HCT116 (cell line): ENCODE data around the gene PLCB1. TPM values are rescaled to one million over a fixed set of nuclear protein-coding genes. Genes with fewer than 3 reads are reported as not detected.

Experiments used
- ATAC-seq: fragments of 200-7000 bp; cut with Tn5 transposase; 2 replicates; pipeline ENCODE4 v1.9.1; 2020; ENCODE audit warnings: mild to moderate bottlenecking, moderate library complexity
- BruUV-seq: library from RNA; stranded (reverse); fragments of 400-500 nt; replicated peaks from 2 replicates; lab custom pipeline; 2021; lab: Mats Ljungman, UMichigan
- CTCF ChIA-PET: fragments of 300-600 bp; sonication (Branson Sonifier 250); formaldehyde crosslinking; loops from one replicate; lab custom pipeline; 2021; ENCODE audit warnings: antibody characterized with exemption; lab: Charles Lee
- POLR2A ChIA-PET: fragments of 300-600, 350-600 bp; sonication (Branson Sonifier 250); formaldehyde crosslinking; loops from one replicate; lab custom pipeline; 2021; ENCODE audit warnings: antibody characterized with exemption; lab: Charles Lee
- RAD21 ChIA-PET, 2 experiments: fragments of 300-600 bp; sonication (Branson Sonifier 250); formaldehyde crosslinking; loops; one replicate each; lab custom pipeline; 2023; ENCODE audit warnings: low total read pairs in 2 of 2; ENCODE audit not compliant: uncharacterized antibody in 2 of 2, unreplicated experiment in 2 of 2, low non-redundant PET in 1 of 2; lab: Charles Lee
- DNase-seq: peaks from one replicate; pipeline ENCODE4 v3.0.0-alpha.2; 2010; ENCODE audit warnings: low read depth, low spot score
- H2AFZ ChIP-seq: fragments of 200-600 bp; shearing (Covaris generic), sonication (generic); 2 replicates; pipeline ENCODE4 v1.6.1; 2017; ENCODE audit warnings: low read depth, mixed run types, mixed read lengths, antibody characterized with exemption, low read length; ENCODE audit not compliant: poor library complexity, severe bottlenecking
- H3K27ac ChIP-seq: 2 replicates; pipeline ENCODE4 v1.5.1; 2012; ENCODE audit warnings: low read depth, low read length
- H3K27me3 ChIP-seq: fragments of 200-600 bp; sonication (generic); 2 replicates; pipeline ENCODE4 v1.6.1; 2016; ENCODE audit warnings: mixed run types, low read length, mixed read lengths; ENCODE audit not compliant: insufficient read depth
- H3K36me3 ChIP-seq, 2 experiments: fragments of 200-500 bp in 1 of 2; fragments of 200-600 bp in 1 of 2; sonication (Bioruptor generic) in 1 of 2; sonication (generic) in 1 of 2; 2 replicates each; pipeline versions ENCODE4 v1.5.1 to v1.6.1; 2014 to 2016; ENCODE audit warnings: low read length in 2 of 2, inconsistent platforms in 1 of 2, mixed read lengths in 1 of 2, mixed run types in 1 of 2; ENCODE audit not compliant: insufficient read depth in 2 of 2, control insufficient read depth in 1 of 2
- H3K4me1 ChIP-seq, 2 experiments: fragments of 200-600 bp in 1 of 2; sonication (generic) in 1 of 2; 2 replicates each; pipeline versions ENCODE4 v1.5.1 to v1.6.1; 2012 to 2017; ENCODE audit warnings: low read length in 2 of 2, inconsistent platforms in 1 of 2, mild to moderate bottlenecking in 1 of 2, mixed read lengths in 1 of 2, mixed run types in 1 of 2, moderate library complexity in 1 of 2; ENCODE audit not compliant: insufficient read depth in 2 of 2, control insufficient read depth in 1 of 2
- H3K4me2 ChIP-seq: fragments of 200-600 bp; sonication (generic); 2 replicates; pipeline ENCODE4 v1.6.1; 2017; ENCODE audit warnings: mixed run types, low read length, mixed read lengths
- H3K4me3 ChIP-seq, 2 experiments: fragments of 200-600 bp in 1 of 2; sonication (generic) in 1 of 2; replicated peaks in 1 of 2; 2 replicates each; pipeline ENCODE4 v1.5.1; 2011 to 2016; ENCODE audit warnings: low read length in 2 of 2, control low read depth in 1 of 2, low read depth in 1 of 2, mild to moderate bottlenecking in 1 of 2, mixed read lengths in 1 of 2, mixed run types in 1 of 2
- H3K79me2 ChIP-seq: fragments of 200-600 bp; sonication (generic); 2 replicates; pipeline ENCODE4 v1.6.1; 2017; ENCODE audit warnings: mild to moderate bottlenecking, mixed run types, low read length, moderate library complexity, mixed read lengths; ENCODE audit not compliant: insufficient read depth
- H3K9ac ChIP-seq: fragments of 200-600 bp; sonication (generic); 2 replicates; pipeline ENCODE4 v1.6.1; 2016; ENCODE audit warnings: low read length, mixed read lengths
- H3K9me2 ChIP-seq: fragments of 200-600 bp; sonication (generic), shearing (Covaris generic); 2 replicates; pipeline ENCODE4 v1.6.1; 2017; ENCODE audit warnings: mixed run types, mild to moderate bottlenecking, moderate library complexity; ENCODE audit not compliant: insufficient read depth
- H3K9me3 ChIP-seq, 2 experiments: fragments of 200-500 bp in 1 of 2; fragments of 200-600 bp in 1 of 2; sonication (Bioruptor generic) in 1 of 2; sonication (generic) in 1 of 2; 2 replicates each; pipeline ENCODE4 v1.6.1; 2014 to 2017; ENCODE audit warnings: low read length in 2 of 2, mixed read lengths in 2 of 2, inconsistent platforms in 1 of 2, low read depth in 1 of 2, mild to moderate bottlenecking in 1 of 2, mixed run types in 1 of 2, moderate library complexity in 1 of 2; ENCODE audit not compliant: control insufficient read depth in 1 of 2, insufficient read depth in 1 of 2
- H4K20me1 ChIP-seq: fragments of 200-600 bp; sonication (generic), shearing (Covaris generic); 2 replicates; pipeline ENCODE4 v1.6.1; 2017; ENCODE audit warnings: mixed run types, mild to moderate bottlenecking, moderate library complexity; ENCODE audit not compliant: insufficient read depth
- CEBPB ChIP-seq: IDR thresholded peaks from 2 replicates; pipeline ENCODE4 v1.6.1; 2012; ENCODE audit warnings: low read depth
- CTCF ChIP-seq, 3 experiments: fragments of 200-600 bp in 1 of 3; sonication (generic) in 1 of 3; IDR thresholded peaks in 2 of 3; conservative IDR thresholded peaks in 1 of 3; 2 replicates each; pipeline ENCODE4 v1.5.1; 2012 to 2017; ENCODE audit warnings: low read depth in 2 of 3, low read length in 2 of 3, antibody characterized with exemption in 1 of 3, borderline replicate concordance in 1 of 3, control low read depth in 1 of 3, mild to moderate bottlenecking in 1 of 3, mixed read lengths in 1 of 3, mixed run types in 1 of 3, moderate library complexity in 1 of 3; ENCODE audit not compliant: insufficient read depth in 1 of 3
- ELF1 ChIP-seq: IDR thresholded peaks from 2 replicates; pipeline ENCODE4 v1.6.1; 2012; ENCODE audit warnings: low read depth, borderline replicate concordance
- EZH2phosphoT487 ChIP-seq: fragments of 200-600 bp; IDR thresholded peaks from 2 replicates; pipeline ENCODE4 v1.6.1; 2018; ENCODE audit warnings: antibody characterized with exemption, borderline replicate concordance
- MAX ChIP-seq: IDR thresholded peaks from 2 replicates; pipeline ENCODE4 v1.6.1; 2012
- POLR2AphosphoS5 ChIP-seq: IDR thresholded peaks from 2 replicates; pipeline ENCODE4 v1.6.1; 2011; ENCODE audit warnings: mild to moderate bottlenecking, low read depth, low read length, moderate library complexity
- SIN3A ChIP-seq: IDR thresholded peaks from 2 replicates; pipeline ENCODE4 v1.6.1; 2012; ENCODE audit warnings: low read depth
- SRF ChIP-seq: IDR thresholded peaks from 2 replicates; pipeline ENCODE4 v1.6.1; 2012; ENCODE audit warnings: low read depth
- YY1 ChIP-seq: IDR thresholded peaks from 2 replicates; pipeline ENCODE4 v1.6.1; 2011; ENCODE audit warnings: low read length, low read depth, moderate library complexity, mild to moderate bottlenecking; ENCODE audit not compliant: insufficient replicate concordance; ENCODE audit errors: extremely low read depth
- ZBTB33 ChIP-seq: IDR thresholded peaks from 2 replicates; pipeline ENCODE4 v1.6.1; 2011; ENCODE audit warnings: mild to moderate bottlenecking, low read length, moderate library complexity; ENCODE audit not compliant: insufficient replicate concordance; ENCODE audit errors: extremely low read depth
- intact Hi-C: fragments of 100-400 bp; cut with micrococcal nuclease; formaldehyde crosslinking; loops from 2 replicates; pipeline ENCODE4 v1.10.0; 2022
- total RNA-seq: library from RNA; stranded (reverse); gene quantifications from one replicate; pipeline ENCODE4 v1.2.1, GENCODE V29; 2021; ENCODE audit not compliant: unreplicated experiment
- TF ChIP-seq, protein P1 (sequence below): IDR thresholded peaks from 2 replicates; pipeline ENCODE4 v1.6.1; 2012

The PLCB1 gene
- total RNA-seq, 1 experiment from 2014 or later, result 15.8 TPM

GRCh38 chr20:8917084-8917483 lies 785.0 kb downstream of the PLCB1 start:
- Histone ChIP-seq H3K4me2 (no peak overlapping the region), H3K36me3 (no peaks in the 10 kb centered on the region), H3K4me3 (no peak overlapping the region), H3K79me2 (no peaks in the 10 kb centered on the region), H3K9me2 (no peaks in the 10 kb centered on the region), H3K9ac (no peak overlapping the region), H3K4me1 (no peaks in the 10 kb centered on the region), H3K9me3 (no peaks in the 10 kb centered on the region), H3K27ac (no peak overlapping the region), H3K27me3 (no peaks in the 10 kb centered on the region), H4K20me1 (no peaks in the 10 kb centered on the region), H2AFZ (no peak overlapping the region)
- POLR2A ChIA-PET, result no interaction called here
- no peak for TF ChIP-seq EZH2phosphoT487
- TF ChIP-seq MAX, result no peak
- no peak for TF ChIP-seq POLR2AphosphoS5
- TF ChIP-seq ZBTB33, result no peak
- TF ChIP-seq CEBPB, result no peak
- TF ChIP-seq YY1, result no peak
- TF ChIP-seq, protein P1, sequence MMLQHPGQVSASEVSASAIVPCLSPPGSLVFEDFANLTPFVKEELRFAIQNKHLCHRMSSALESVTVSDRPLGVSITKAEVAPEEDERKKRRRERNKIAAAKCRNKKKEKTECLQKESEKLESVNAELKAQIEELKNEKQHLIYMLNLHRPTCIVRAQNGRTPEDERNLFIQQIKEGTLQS, result no peak
- no peak for TF ChIP-seq CTCF (IDR thresholded peaks at IDR 0.05 in 2 of 3, conservative IDR thresholded peaks at IDR 0.05 in 1 of 3; ENCODE audit: borderline replicate concordance in 1 of 3, insufficient read depth in 1 of 3, low read depth in 2 of 3, low read length in 2 of 3)
- TF ChIP-seq ELF1, result no peak
- TF ChIP-seq SIN3A, result no peak
- no peak for TF ChIP-seq SRF
- intact Hi-C loops, result no loop called here
- no peak for ATAC-seq
- no peak for DNase-seq
- RAD21 ChIA-PET, result no interaction called here
- BruUV-seq, result no TSS peak
- CTCF ChIA-PET, result no interaction called here
